Uterus (tissue), 2 donors: Measurements from ENCODE around the gene VPS45.

Experiments used
- CTCF ChIP-seq, 4 experiments: fragments of 200-600 bp in 2 of 4; fragments of 450-650 bp in 2 of 4; sonication (generic) in 2 of 4; IDR thresholded peaks; one replicate each; pipeline ENCODE4 v1.5.1; 2016 to 2019; ENCODE audit warnings: antibody characterized with exemption in 4 of 4, mild to moderate bottlenecking in 2 of 4, moderate library complexity in 1 of 4
- POLR2A ChIP-seq, 2 donors: fragments of 450-650 bp; IDR thresholded peaks; one replicate each; pipeline ENCODE4 v1.6.1; 2016; ENCODE audit warnings: antibody characterized with exemption in 2 of 2, mild to moderate bottlenecking in 1 of 2, moderate library complexity in 1 of 2

- TF ChIP-seq CTCF (IDR thresholded peaks at IDR 0.05) (no peak), POLR2A (IDR thresholded peaks at IDR 0.05) (no peak)
These were observed 94.9 kb downstream of the VPS45 start for GRCh38 chr1:150162582-150162861.
